Hepatic stellate cell (primary cell): ENCODE measurements around the gene MAPKAPK5.
"Not testable (repeated sequence)": the region's sequence is repeated elsewhere in the genome, so short reads cannot be mapped to it uniquely, and the experiment has no call there.

Source experiments
- DNase-seq: peaks from one replicate; pipeline ENCODE4 v3.0.0; 2011; ENCODE audit warnings: low spot score

The MAPKAPK5 gene

DNA sequence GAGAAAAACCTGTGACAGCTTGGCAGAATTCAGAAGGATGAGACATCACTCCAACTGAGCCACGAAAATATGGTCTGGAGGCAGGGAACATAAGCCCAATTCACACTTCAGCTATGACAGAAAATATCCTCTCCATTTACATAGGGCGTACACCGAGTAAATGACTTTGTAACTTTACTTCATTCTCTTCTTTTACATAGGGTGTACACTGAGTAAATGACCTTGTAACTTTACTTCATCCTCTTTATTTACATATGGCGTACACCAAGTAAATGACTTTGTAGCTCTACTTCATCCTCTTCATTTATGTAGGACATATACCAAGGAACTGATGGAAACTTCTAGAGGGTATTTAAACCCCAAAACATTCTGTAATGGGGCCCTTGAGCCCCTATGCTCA lies 14.1 kb upstream of the MAPKAPK5 start:
- no peak for DNase-seq

- no peak for DNase-seq
Observed at GRCh38 chr12:111828338-111828979, 13.6 kb upstream of the MAPKAPK5 start.

DNA sequence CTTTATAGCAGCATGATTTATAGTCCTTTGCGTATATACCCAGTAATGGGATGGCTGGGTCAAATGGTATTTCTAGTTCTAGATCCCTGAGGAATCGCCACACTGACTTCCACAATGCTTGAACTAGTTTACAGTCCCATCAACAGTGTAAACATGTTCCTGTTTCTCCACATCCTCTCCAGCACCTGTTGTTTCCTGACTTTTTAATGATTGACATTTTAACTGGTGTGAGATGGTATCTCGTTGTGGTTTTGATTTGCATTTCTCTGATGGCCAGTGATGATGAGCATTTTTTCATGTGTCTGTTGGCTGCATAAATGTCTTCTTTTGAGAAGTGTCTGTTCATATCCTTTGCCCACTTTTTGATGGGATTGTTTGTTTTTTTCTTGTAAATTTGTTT lies 12.4 kb upstream of the MAPKAPK5 start:
- not testable (repeated sequence) for DNase-seq

GRCh38 chr12:111834740-111835386 lies 7.2 kb upstream of the MAPKAPK5 start:
- not testable (repeated sequence) for DNase-seq

GRCh38 chr12:111835531-111836181 lies 6.4 kb upstream of the MAPKAPK5 start:
- DNase-seq, result not testable (repeated sequence)

DNA sequence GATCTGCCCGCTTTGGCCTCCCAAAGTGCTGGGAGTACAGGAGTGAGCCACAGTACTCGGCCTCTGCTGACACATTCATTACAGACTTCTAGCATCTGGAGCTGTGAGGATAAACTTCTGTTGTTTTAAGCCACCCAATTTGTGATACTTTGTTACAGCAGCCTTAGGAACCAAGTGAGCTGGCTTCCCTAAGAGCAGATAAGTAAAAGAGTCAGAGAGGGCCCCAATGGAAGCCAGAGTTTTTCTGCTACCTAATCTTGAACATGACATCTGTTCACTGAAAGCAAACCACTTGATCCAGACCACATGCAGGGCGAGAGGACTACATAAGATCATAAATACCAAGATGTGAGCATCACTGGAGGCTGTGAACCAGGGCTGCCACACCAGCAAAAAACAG lies 3.7 kb upstream of the MAPKAPK5 start:
- no peak for DNase-seq

DNA sequence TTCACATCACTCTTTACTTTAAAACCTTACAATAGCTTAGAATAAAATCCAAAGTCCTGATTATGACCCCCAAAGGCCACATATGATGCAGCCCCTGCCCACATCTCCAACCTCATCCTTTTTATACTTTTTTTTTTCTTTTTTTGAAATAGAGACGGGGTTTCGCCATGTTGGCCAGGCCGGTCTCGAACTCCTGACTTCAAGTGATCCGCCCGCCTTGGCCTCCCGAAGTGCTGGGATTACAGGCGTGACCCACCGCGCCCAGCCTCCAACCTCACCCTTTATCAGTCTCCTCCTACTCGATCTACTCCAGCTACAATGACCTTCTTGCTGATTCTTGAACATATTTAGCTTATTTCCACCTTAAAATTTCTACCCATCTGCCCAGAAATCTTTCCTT lies 1.2 kb upstream of the MAPKAPK5 start:
- no peak for DNase-seq

GRCh38 chr12:111841236-111841749 lies 735 bp upstream of the MAPKAPK5 start:
- peak; percentile 18 for DNase-seq

- peak; percentile 31 for DNase-seq
Observed at GRCh38 chr12:111842556-111843396, 748 bp downstream of the MAPKAPK5 start.

- DNase-seq, result no peak
Observed at GRCh38 chr12:111846016-111846415, 4.0 kb downstream of the MAPKAPK5 start.

DNA sequence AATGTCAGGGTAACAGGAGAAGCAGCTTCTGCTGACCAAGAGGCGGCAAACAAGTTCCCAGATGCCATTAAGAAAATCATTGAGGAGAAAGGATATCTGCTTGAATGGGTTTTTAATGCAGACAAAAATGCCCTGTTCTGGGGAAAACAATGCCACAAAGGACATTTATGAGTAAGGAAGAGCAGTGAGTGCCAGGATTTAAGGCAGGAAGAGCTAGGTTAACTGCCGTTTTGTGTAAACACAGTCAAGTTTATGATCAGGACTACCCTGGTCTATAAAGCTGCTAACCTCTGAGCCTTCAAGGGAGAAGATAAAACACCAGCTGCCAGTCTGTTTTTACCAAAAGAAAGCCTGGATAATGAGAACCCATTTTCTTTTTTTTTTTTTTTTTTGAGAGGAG lies 8.5 kb downstream of the MAPKAPK5 start:
- no peak for DNase-seq

GRCh38 chr12:111858186-111858585 lies 16.2 kb downstream of the MAPKAPK5 start:
- no peak for DNase-seq

GRCh38 chr12:111858778-111859177 lies 16.8 kb downstream of the MAPKAPK5 start:
- DNase-seq, result no peak

DNA sequence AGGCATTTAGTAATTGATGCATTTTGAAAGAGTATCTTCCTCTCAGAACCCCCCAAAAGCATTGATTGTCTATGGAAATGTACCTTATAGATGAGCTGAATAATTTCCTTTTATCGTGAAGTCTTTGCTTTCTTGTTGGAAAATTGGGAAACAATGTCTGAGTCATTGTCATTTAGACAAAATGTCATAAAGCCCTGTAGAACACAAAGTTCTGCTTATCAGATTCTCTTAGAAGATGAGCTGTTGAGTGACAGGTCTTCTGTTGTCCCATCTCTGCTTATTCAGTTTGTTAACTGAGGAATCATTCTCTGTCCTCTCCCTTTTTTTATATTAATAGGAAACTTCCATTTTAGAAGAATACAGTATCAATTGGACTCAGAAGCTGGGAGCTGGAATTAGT lies 22.9 kb downstream of the MAPKAPK5 start:
- DNase-seq, result no peak

DNA sequence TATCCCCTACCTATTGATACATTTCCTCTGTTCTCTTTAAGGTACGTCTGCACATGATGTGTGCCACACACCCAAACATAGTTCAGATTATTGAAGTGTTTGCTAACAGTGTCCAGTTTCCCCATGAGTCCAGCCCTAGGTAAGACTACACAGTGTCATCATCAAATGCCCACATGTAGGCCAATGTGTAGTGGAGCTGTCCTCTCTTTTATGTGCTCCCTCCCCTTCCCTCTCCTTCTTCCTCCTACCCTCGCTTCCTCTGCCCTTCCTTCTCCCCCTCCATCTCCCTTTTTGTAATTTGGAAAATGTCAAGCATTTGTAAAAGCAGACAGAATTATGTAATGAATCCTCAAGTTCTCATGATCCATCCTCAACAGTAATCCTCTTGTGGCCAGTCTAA lies 25.5 kb downstream of the MAPKAPK5 start:
- DNase-seq, result no peak

DNA sequence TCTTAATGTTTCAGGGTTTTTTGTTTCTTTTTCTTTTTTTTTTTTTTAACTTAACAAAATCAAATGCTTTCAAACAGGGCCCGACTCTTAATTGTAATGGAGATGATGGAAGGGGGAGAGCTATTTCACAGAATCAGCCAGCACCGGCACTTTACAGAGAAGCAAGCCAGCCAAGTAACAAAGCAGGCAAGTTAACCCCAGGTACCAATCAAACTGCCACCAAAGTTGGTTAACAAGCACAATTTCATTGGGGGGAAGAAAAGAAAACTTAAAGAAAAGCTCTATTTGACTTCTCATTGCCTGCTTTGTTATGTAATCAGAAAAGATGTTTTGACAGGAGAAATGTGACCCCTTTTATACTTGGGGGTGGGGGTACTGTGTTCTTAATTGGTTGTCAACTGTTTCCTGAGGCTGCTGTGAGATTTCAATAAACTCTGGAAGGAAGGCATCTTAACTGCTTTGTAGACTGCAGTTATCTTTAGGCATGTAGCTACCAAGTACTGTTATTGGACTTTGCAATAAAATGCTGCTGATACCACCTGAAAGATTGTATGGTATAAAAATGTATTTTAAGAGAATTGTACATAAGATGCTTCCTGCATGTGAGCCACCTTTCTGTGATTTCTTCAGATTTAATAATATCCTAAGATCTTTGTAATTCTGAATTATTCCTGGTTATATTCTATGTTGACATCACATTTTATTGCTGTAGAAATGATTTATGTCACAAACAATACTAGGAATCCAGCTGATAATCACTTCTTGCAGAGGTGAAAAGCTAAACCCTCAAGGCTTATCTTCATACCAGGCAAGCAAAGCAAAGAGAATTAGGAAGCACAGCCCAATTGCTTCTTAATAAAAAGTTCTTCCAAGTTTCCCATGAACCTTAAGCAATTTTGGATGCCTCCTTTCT lies 26.9 kb downstream of the MAPKAPK5 start:
- no peak for DNase-seq

GRCh38 chr12:111869671-111870070 lies 27.6 kb downstream of the MAPKAPK5 start:
- no peak for DNase-seq

- no peak for DNase-seq
Observed at GRCh38 chr12:111870216-111870615, 28.2 kb downstream of the MAPKAPK5 start.

DNA sequence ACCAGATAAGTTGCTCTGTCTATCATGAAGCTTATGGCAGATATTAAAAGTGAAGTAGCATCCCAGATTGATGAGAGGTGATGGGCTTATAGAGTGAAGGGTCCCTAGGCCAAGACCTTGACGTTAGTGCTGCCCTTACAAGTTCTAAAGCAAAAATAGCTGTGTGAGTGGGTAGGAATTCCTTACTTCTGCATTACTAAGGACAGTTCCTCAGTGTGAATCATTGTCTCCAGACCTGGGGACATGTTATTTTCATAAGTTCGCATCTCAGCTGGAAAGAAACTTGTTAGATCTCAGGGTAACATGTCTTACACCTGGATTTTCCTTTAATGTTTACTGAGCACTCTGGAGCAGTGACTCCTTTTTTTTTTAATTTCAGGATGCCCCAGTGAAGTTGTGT lies 28.7 kb downstream of the MAPKAPK5 start:
- no peak for DNase-seq

DNA sequence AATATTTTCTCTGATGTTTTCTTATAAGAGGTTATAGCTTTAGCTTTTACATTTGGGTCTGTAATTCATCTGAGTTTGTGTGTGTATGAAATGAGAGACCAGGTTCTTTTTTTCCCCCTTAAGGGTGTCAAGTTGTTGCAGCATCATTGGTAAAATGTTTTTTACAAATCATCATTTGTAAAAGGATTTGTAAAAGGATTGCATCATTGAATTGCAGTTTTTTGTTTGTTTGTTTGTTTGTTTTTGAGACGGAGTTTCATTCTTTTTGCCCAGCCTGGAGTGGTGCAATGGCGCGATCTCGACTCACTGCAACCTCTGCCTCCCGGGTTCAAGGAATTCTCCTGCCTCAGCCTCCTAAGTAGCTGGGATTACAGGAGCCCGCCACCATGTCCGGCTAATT lies 31.1 kb downstream of the MAPKAPK5 start:
- no peak for DNase-seq

DNA sequence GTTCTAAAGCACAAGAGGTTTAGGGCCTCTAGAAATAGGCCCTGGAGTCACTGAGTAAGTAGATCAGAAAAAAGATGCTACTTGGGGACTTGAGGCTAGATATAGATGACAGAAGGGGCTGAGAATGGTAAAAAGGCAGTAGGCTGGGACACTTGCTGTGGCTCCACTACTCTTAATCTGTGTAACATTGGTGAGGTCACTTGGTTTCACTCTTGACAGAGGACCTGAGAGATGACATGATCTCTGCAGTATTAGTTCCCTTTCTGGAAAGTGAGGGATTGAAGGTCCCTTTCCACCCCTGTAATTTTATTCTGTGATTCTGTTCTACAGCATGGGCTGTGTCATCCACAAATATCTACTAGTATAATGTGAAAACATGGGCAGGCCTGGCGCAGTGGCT lies 39.7 kb downstream of the MAPKAPK5 start:
- no peak for DNase-seq
